Skeletal muscle satellite cell (primary cell): Measurements from ENCODE around the gene LRFN2.

Experiments used
- H3K27me3 ChIP-seq: 2 replicates; pipeline ENCODE4 v1.7.0; 2013; ENCODE audit warnings: low read length; ENCODE audit not compliant: control insufficient read depth, insufficient read depth
- H3K36me3 ChIP-seq: 2 replicates; pipeline ENCODE4 v1.7.0; 2013; ENCODE audit warnings: mild to moderate bottlenecking, control low read depth, low read length; ENCODE audit not compliant: insufficient read depth
- H3K4me1 ChIP-seq: 2 replicates; pipeline ENCODE4 v1.7.0; 2013; ENCODE audit warnings: low read length; ENCODE audit not compliant: control insufficient read depth, insufficient read depth
- H3K4me2 ChIP-seq: 2 replicates; pipeline ENCODE4 v1.7.0; 2013; ENCODE audit warnings: mild to moderate bottlenecking, low read length
- H3K4me3 ChIP-seq: 2 replicates; pipeline ENCODE4 v1.7.0; 2013; ENCODE audit warnings: low read length
- H3K9ac ChIP-seq: 2 replicates; pipeline ENCODE4 v1.7.0; 2013; ENCODE audit warnings: mild to moderate bottlenecking, low read depth, low read length, moderate library complexity
- H3K9me3 ChIP-seq: replicated peaks from 2 replicates; pipeline ENCODE4 v1.7.0; 2013; ENCODE audit warnings: mild to moderate bottlenecking, control low read depth, low read length

The LRFN2 gene

GRCh38 chr6:40542175-40542764 is 44.9 kb downstream of the LRFN2 start:
- Histone ChIP-seq H3K9me3 (no peaks in the 10 kb centered on the region), H3K4me1 (no peaks in the 10 kb centered on the region), H3K27me3 (no peaks in the 10 kb centered on the region), H3K9ac (no peak overlapping the region), H3K4me2 (no peak overlapping the region), H3K4me3 (no peak overlapping the region), H3K36me3 (no peaks in the 10 kb centered on the region)

- Histone ChIP-seq H3K36me3 (no peaks in the 10 kb centered on the region), H3K27me3 (no peaks in the 10 kb centered on the region), H3K9ac (no peak overlapping the region), H3K4me3 (no peak overlapping the region), H3K4me2 (no peak overlapping the region), H3K4me1 (no peaks in the 10 kb centered on the region), H3K9me3 (no peaks in the 10 kb centered on the region)
These were observed 45.5 kb downstream of the LRFN2 start for GRCh38 chr6:40541556-40542174.

GRCh38 chr6:40540790-40541189 is 46.4 kb downstream of the LRFN2 start:
- Histone ChIP-seq H3K9me3 (no peaks in the 10 kb centered on the region), H3K27me3 (no peaks in the 10 kb centered on the region), H3K4me2 (no peak overlapping the region), H3K4me3 (no peak overlapping the region), H3K4me1 (no peaks in the 10 kb centered on the region), H3K9ac (no peak overlapping the region), H3K36me3 (no peaks in the 10 kb centered on the region)

- Histone ChIP-seq H3K9ac (no peak overlapping the region), H3K4me1 (no peaks in the 10 kb centered on the region), H3K27me3 (no peaks in the 10 kb centered on the region), H3K9me3 (no peaks in the 10 kb centered on the region), H3K4me3 (no peak overlapping the region), H3K36me3 (no peaks in the 10 kb centered on the region), H3K4me2 (no peak overlapping the region)
These were observed 47.3 kb downstream of the LRFN2 start for GRCh38 chr6:40539853-40540252.

- H3K9me3 ChIP-seq: no peaks in the 10 kb centered on the region
- H3K27me3 ChIP-seq: no peaks in the 10 kb centered on the region
- H3K36me3 ChIP-seq: no peaks in the 10 kb centered on the region
- no peak overlapping the region for H3K4me3 ChIP-seq
- no peaks in the 10 kb centered on the region for H3K4me1 ChIP-seq
- no peak overlapping the region for H3K4me2 ChIP-seq
- no peak overlapping the region for H3K9ac ChIP-seq
These were observed 48.6 kb downstream of the LRFN2 start for GRCh38 chr6:40538556-40538955.

GRCh38 chr6:40537446-40537845 is 49.7 kb downstream of the LRFN2 start:
- no peaks in the 10 kb centered on the region for H3K36me3 ChIP-seq
- no peaks in the 10 kb centered on the region for H3K4me1 ChIP-seq
- H3K4me3 ChIP-seq: no peak overlapping the region
- no peaks in the 10 kb centered on the region for H3K27me3 ChIP-seq
- H3K4me2 ChIP-seq: no peak overlapping the region
- H3K9ac ChIP-seq: no peak overlapping the region
- H3K9me3 ChIP-seq: no peaks in the 10 kb centered on the region

- no peaks in the 10 kb centered on the region for H3K27me3 ChIP-seq
- no peak overlapping the region for H3K9ac ChIP-seq
- H3K36me3 ChIP-seq: no peaks in the 10 kb centered on the region
- no peaks in the 10 kb centered on the region for H3K4me1 ChIP-seq
- no peaks in the 10 kb centered on the region for H3K9me3 ChIP-seq
- no peak overlapping the region for H3K4me3 ChIP-seq
- H3K4me2 ChIP-seq: no peak overlapping the region
These were observed 50.7 kb downstream of the LRFN2 start for GRCh38 chr6:40536442-40536841.

GRCh38 chr6:40535819-40536380 is 51.3 kb downstream of the LRFN2 start:
- Histone ChIP-seq H3K4me2 (no peak overlapping the region), H3K4me1 (no peaks in the 10 kb centered on the region), H3K9me3 (no peaks in the 10 kb centered on the region), H3K9ac (no peak overlapping the region), H3K4me3 (no peak overlapping the region), H3K27me3 (no peaks in the 10 kb centered on the region), H3K36me3 (no peaks in the 10 kb centered on the region)

- H3K9me3 ChIP-seq: no peaks in the 10 kb centered on the region
- no peak overlapping the region for H3K9ac ChIP-seq
- no peaks in the 10 kb centered on the region for H3K36me3 ChIP-seq
- H3K4me2 ChIP-seq: no peak overlapping the region
- no peaks in the 10 kb centered on the region for H3K4me1 ChIP-seq
- no peaks in the 10 kb centered on the region for H3K27me3 ChIP-seq
- H3K4me3 ChIP-seq: no peak overlapping the region
These were observed 51.9 kb downstream of the LRFN2 start for GRCh38 chr6:40535110-40535818.

- Histone ChIP-seq H3K9me3 (no peaks in the 10 kb centered on the region), H3K36me3 (no peaks in the 10 kb centered on the region), H3K4me3 (no peak overlapping the region), H3K4me1 (no peaks in the 10 kb centered on the region), H3K27me3 (no peaks in the 10 kb centered on the region), H3K9ac (no peak overlapping the region), H3K4me2 (no peak overlapping the region)
These were observed 54.7 kb downstream of the LRFN2 start for GRCh38 chr6:40532349-40533000.

- H3K36me3 ChIP-seq: no peaks in the 10 kb centered on the region
- no peaks in the 10 kb centered on the region for H3K9me3 ChIP-seq
- H3K4me3 ChIP-seq: no peak overlapping the region
- H3K4me1 ChIP-seq: no peaks in the 10 kb centered on the region
- H3K27me3 ChIP-seq: no peaks in the 10 kb centered on the region
- no peak overlapping the region for H3K9ac ChIP-seq
- no peak overlapping the region for H3K4me2 ChIP-seq
These were observed 57.2 kb downstream of the LRFN2 start for GRCh38 chr6:40529919-40530318.
